Naive thymus-derived CD4-positive, alpha-beta T cell (primary cell): ENCODE results near the gene OR11G2. TPM values are rescaled to one million over a fixed set of nuclear protein-coding genes. Genes with fewer than 3 reads are reported as not detected.

Source experiments
- ATAC-seq: fragments of 150-1000 bp; cut with Tn5 transposase; 2 replicates; pipeline ENCODE4 v1.10.0; 2021; ENCODE audit warnings: mild to moderate bottlenecking, moderate library complexity
- CTCF ChIA-PET: fragments of 350-600 bp; sonication (Branson Sonifier 250); formaldehyde crosslinking; loops from one replicate; lab custom pipeline; 2021; ENCODE audit warnings: antibody characterized with exemption; lab: Charles Lee
- POLR2A ChIA-PET: fragments of 350-600 bp; sonication (Branson Sonifier 250); formaldehyde crosslinking; loops from one replicate; lab custom pipeline; 2021; ENCODE audit warnings: antibody characterized with exemption, inconsistent platforms; lab: Charles Lee
- DNase-seq, 9 donors: peaks; one replicate each; pipeline versions ENCODE4 v3.0.0 to v3.0.0-alpha.2; 2020 to 2022; ENCODE audit warnings: mixed read lengths in 1 of 9
- H3K27ac ChIP-seq: one replicate; pipeline ENCODE4 v1.7.0; 2013; ENCODE audit warnings: mild to moderate bottlenecking, low read depth, low read length, moderate library complexity
- H3K27me3 ChIP-seq, 2 donors: one replicate each; pipeline ENCODE4 v1.7.0; 2013; ENCODE audit warnings: low read length in 2 of 2, mild to moderate bottlenecking in 2 of 2, moderate library complexity in 2 of 2; ENCODE audit not compliant: control insufficient read depth in 2 of 2, insufficient read depth in 2 of 2
- H3K36me3 ChIP-seq, 3 experiments: 1 replicate in 2 of 3; 2 replicates in 1 of 3; pipeline ENCODE4 v1.7.0; 2013; ENCODE audit warnings: low read length in 3 of 3, mild to moderate bottlenecking in 3 of 3, moderate library complexity in 1 of 3; ENCODE audit not compliant: insufficient read depth in 3 of 3, control insufficient read depth in 2 of 3
- H3K4me1 ChIP-seq, 2 donors: one replicate each; pipeline ENCODE4 v1.7.0; 2013; ENCODE audit warnings: low read length in 2 of 2, mild to moderate bottlenecking in 2 of 2, moderate library complexity in 1 of 2; ENCODE audit not compliant: control insufficient read depth in 2 of 2, insufficient read depth in 2 of 2
- H3K4me3 ChIP-seq: 2 replicates; pipeline ENCODE4 v1.7.0; 2013; ENCODE audit warnings: mild to moderate bottlenecking, low read length
- H3K9me3 ChIP-seq, 3 experiments: 1 replicate in 2 of 3; 2 replicates in 1 of 3; pipeline ENCODE4 v1.7.0; 2013; ENCODE audit warnings: low read length in 3 of 3; ENCODE audit not compliant: control insufficient read depth in 2 of 3
- H3K27ac Mint-ChIP-seq, 9 donors: one replicate each; pipeline ENCODE4 v1.8.0; 2020 to 2022; ENCODE audit warnings: mixed read lengths in 9 of 9, mild to moderate bottlenecking in 8 of 9, moderate library complexity in 5 of 9, inconsistent platforms in 2 of 9
- H3K27me3 Mint-ChIP-seq, 5 donors: one replicate each; pipeline ENCODE4 v1.8.0; 2021 to 2022; ENCODE audit warnings: mixed read lengths in 5 of 5, mild to moderate bottlenecking in 1 of 5
- H3K36me3 Mint-ChIP-seq, 5 donors: one replicate each; pipeline ENCODE4 v1.8.0; 2020 to 2022; ENCODE audit warnings: mixed read lengths in 5 of 5, mild to moderate bottlenecking in 3 of 5, inconsistent platforms in 1 of 5
- H3K4me1 Mint-ChIP-seq, 7 donors: one replicate each; pipeline ENCODE4 v1.8.0; 2020 to 2022; ENCODE audit warnings: mixed read lengths in 7 of 7, mild to moderate bottlenecking in 3 of 7, inconsistent platforms in 1 of 7
- H3K4me3 Mint-ChIP-seq, 10 donors: one replicate each; pipeline ENCODE4 v1.8.0; 2020 to 2022; ENCODE audit warnings: mild to moderate bottlenecking in 10 of 10, mixed read lengths in 10 of 10, moderate library complexity in 6 of 10, inconsistent platforms in 2 of 10
- H3K9me3 Mint-ChIP-seq, 11 donors: one replicate each; pipeline ENCODE4 v1.8.0; 2020 to 2022; ENCODE audit warnings: mixed read lengths in 11 of 11, mild to moderate bottlenecking in 4 of 11, inconsistent platforms in 1 of 11, moderate library complexity in 1 of 11
- intact Hi-C, 2 donors: fragments of 100-400 bp; cut with micrococcal nuclease; formaldehyde crosslinking; loops; one replicate each; pipeline ENCODE4 v1.15.1; 2023
- polyA plus RNA-seq, 2 donors: library from polyadenylated mRNA; unstranded; fragments of 300-500 nt; fragmentation: Illumina TruSeq; gene quantifications; one replicate each; pipeline ENCODE4 v1.2.3, GENCODE V29; 2021
- total RNA-seq, 6 experiments: library from RNA in 5 of 6; stranded (reverse) in 5 of 6; gene quantifications; 1 replicate in 5 of 6; 2 replicates in 1 of 6; pipeline ENCODE4 v1.2.3 and lab custom pipeline; 2021 to 2026

The OR11G2 gene
- total and polyA plus RNA-seq, 7 experiments from 2014 or later = not detected

DNA sequence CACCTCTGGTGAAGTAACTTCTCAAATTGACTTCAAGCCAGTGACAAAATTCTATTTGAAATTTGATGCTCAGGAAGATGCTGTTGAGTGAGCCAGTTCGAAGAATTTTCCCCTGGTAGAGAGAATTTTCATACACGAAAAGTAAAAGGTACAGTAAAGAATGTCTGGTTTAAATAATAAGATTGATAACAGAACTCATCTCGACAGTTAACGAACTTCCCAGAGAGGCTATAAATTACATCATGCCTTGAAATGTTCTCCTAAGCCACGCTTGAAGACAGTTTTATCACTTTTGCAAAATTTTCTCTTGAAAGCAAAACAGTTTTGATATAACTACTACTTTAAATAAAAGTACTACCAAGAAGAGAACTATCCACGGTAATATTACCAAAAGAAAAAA lies 14.4 kb upstream of the OR11G2 start:
- DNase-seq (no peak), ATAC-seq (no peak)
- Mint-ChIP-seq H3K36me3 (no peaks in the 10 kb centered on the region), H3K27ac (no peak overlapping the region), H3K27me3 (peaks cover 0 to 26% (median 5%) of the 10 kb centered on the region in 5 donors), H3K4me1 (no peaks in the 10 kb centered on the region), H3K4me3 (no peak overlapping the region), H3K9me3 (peaks cover 0 to 5% (median 0%) of the 10 kb centered on the region in 11 donors)
- Histone ChIP-seq H3K4me3 (no peak overlapping the region), H3K27me3 (no peaks in the 10 kb centered on the region), H3K36me3 (no peaks in the 10 kb centered on the region), H3K9me3 (no peaks in the 10 kb centered on the region), H3K4me1 (no peaks in the 10 kb centered on the region), H3K27ac (no peak overlapping the region)
- intact Hi-C loops = no loop called here
- ChIA-PET CTCF (no interaction called here), POLR2A (no interaction called here)

DNA sequence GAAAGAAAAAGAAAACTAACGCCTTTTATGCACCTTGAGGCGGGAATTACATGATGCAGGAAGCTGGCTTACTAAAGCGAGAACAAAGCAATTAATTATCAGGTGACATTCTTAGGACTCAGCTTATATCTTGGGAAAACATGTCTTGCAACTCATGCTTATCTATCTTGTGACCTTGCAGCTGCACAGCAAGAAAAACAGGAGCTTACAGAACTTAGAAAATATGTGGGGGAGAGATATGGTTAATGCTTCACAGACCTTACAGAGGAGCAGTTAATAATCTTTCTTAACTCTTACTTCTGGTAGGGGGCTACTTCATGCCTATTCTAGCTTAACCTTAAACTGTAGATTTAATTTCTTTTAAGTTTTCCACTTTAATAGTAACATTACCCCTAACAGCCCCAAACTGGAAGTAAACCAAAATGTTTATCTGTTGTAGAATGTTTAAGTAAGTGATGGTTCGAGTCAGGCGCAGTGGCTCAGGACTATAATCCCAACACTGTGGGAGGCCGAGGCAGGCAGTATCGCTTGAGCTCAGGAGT lies 13.2 kb upstream of the OR11G2 start:
- no peaks in the 10 kb centered on the region for H3K9me3 ChIP-seq
- H3K9me3 Mint-ChIP-seq = peaks cover 0 to 5% (median 0%) of the 10 kb centered on the region in 11 donors
- CTCF ChIA-PET = no interaction called here
- H3K27ac Mint-ChIP-seq = peak overlapping the region in 1 of 9 donors; percentile 18
- H3K27me3 ChIP-seq = no peaks in the 10 kb centered on the region
- intact Hi-C loops = no loop called here
- H3K4me3 Mint-ChIP-seq = no peak overlapping the region
- H3K36me3 Mint-ChIP-seq = no peaks in the 10 kb centered on the region
- H3K4me3 ChIP-seq = no peak overlapping the region
- peaks cover 0 to 20% (median 8%) of the 10 kb centered on the region in 5 donors for H3K27me3 Mint-ChIP-seq
- H3K4me1 ChIP-seq = no peaks in the 10 kb centered on the region
- POLR2A ChIA-PET = no interaction called here
- no peak for DNase-seq
- H3K27ac ChIP-seq = no peak overlapping the region
- no peak for ATAC-seq
- no peaks in the 10 kb centered on the region for H3K4me1 Mint-ChIP-seq
- H3K36me3 ChIP-seq = no peaks in the 10 kb centered on the region

DNA sequence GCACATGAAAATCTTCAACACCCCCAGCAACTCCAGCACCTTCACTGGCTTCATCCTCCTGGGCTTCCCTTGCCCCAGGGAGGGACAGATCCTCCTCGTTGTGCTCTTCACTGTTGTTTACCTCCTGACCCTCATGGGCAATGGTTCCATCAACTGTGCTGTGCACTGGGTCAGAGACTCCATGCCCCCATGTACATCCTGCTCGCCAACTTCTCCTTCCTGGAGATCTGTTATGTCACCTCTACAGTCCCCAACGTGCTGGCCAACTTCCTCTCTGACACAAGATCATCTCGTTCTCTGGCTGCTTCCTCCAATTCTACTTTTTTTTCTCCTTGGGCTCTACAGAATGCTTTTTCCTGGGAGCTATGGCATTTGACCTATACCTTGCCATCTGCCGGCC lies 11.5 kb upstream of the OR11G2 start:
- no peaks in the 10 kb centered on the region for H3K36me3 ChIP-seq
- ChIA-PET POLR2A (no interaction called here), CTCF (no interaction called here)
- peak; percentile 58 for ATAC-seq
- peaks cover 0 to 14% (median 4%) of the 10 kb centered on the region in 5 donors for H3K27me3 Mint-ChIP-seq
- no peak overlapping the region for H3K27ac ChIP-seq
- H3K4me3 Mint-ChIP-seq = no peak overlapping the region
- H3K36me3 Mint-ChIP-seq = no peaks in the 10 kb centered on the region
- no peak for DNase-seq
- no peaks in the 10 kb centered on the region for H3K4me1 Mint-ChIP-seq
- peaks cover 0 to 5% (median 0%) of the 10 kb centered on the region in 11 donors for H3K9me3 Mint-ChIP-seq
- no peaks in the 10 kb centered on the region for H3K4me1 ChIP-seq
- H3K4me3 ChIP-seq = no peak overlapping the region
- H3K27ac Mint-ChIP-seq = no peak overlapping the region
- no peaks in the 10 kb centered on the region for H3K27me3 ChIP-seq
- intact Hi-C loops = no loop called here
- H3K9me3 ChIP-seq = no peaks in the 10 kb centered on the region

DNA sequence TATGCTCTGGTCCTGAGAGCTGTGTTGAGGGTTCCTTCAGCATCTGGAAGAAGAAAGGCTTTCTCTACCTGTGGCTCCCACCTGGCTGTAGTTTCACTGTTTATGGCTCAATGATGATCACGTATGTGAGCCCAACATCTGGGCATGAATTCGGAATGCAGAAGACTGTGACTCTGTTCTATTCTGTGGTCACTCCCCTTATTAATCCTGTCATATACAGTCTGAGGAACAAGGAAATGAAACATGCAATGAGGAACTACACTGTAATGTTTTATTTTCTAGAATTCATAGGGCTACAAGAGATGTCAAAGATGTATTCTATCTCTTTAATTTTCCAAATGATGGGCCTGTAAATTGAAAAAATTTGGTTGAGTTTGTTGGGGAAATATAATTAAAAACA lies 10.8 kb upstream of the OR11G2 start:
- H3K4me3 ChIP-seq = no peak overlapping the region
- no peaks in the 10 kb centered on the region for H3K36me3 ChIP-seq
- H3K27me3 ChIP-seq = no peaks in the 10 kb centered on the region
- intact Hi-C loops = no loop called here
- DNase-seq (no peak), ATAC-seq (peak; percentile 57)
- Mint-ChIP-seq H3K36me3 (no peaks in the 10 kb centered on the region), H3K27ac (no peak overlapping the region), H3K4me1 (no peaks in the 10 kb centered on the region), H3K9me3 (peaks cover 0 to 5% (median 0%) of the 10 kb centered on the region in 11 donors), H3K27me3 (peaks cover 0 to 13% (median 4%) of the 10 kb centered on the region in 5 donors), H3K4me3 (no peak overlapping the region)
- H3K4me1 ChIP-seq = no peaks in the 10 kb centered on the region
- CTCF ChIA-PET = no interaction called here
- H3K9me3 ChIP-seq = no peaks in the 10 kb centered on the region
- H3K27ac ChIP-seq = no peak overlapping the region
- POLR2A ChIA-PET = no interaction called here

DNA sequence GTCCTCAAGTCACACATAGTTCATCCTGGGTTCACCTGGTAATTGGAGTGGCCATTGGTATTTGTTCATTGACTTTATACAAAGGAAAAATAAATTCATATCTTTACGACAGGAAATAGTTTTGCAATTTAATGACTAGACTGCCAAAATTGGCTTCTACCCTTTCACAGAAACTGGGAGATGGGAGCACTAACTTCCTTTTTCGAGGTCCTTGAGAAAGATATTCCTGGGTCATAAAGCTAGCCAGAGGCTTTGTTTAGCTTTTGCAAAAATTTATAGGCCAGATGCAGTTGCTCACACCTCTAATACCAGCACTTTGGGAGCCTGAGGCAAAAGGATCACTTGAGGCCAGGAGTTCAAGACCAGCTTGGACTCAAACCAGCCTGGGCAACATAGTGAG lies 10.2 kb upstream of the OR11G2 start:
- intact Hi-C loops = no loop called here
- no peaks in the 10 kb centered on the region for H3K9me3 ChIP-seq
- DNase-seq (no peak), ATAC-seq (no peak)
- CTCF ChIA-PET = no interaction called here
- no peak overlapping the region for H3K4me3 Mint-ChIP-seq
- no peak overlapping the region for H3K4me3 ChIP-seq
- no peak overlapping the region for H3K27ac ChIP-seq
- H3K9me3 Mint-ChIP-seq = peaks cover 0 to 5% (median 0%) of the 10 kb centered on the region in 11 donors
- no peaks in the 10 kb centered on the region for H3K4me1 ChIP-seq
- no peaks in the 10 kb centered on the region for H3K36me3 Mint-ChIP-seq
- no peaks in the 10 kb centered on the region for H3K36me3 ChIP-seq
- peaks cover 0 to 10% (median 6%) of the 10 kb centered on the region in 5 donors for H3K27me3 Mint-ChIP-seq
- POLR2A ChIA-PET = no interaction called here
- H3K4me1 Mint-ChIP-seq = no peaks in the 10 kb centered on the region
- H3K27ac Mint-ChIP-seq = no peak overlapping the region
- H3K27me3 ChIP-seq = no peaks in the 10 kb centered on the region

DNA sequence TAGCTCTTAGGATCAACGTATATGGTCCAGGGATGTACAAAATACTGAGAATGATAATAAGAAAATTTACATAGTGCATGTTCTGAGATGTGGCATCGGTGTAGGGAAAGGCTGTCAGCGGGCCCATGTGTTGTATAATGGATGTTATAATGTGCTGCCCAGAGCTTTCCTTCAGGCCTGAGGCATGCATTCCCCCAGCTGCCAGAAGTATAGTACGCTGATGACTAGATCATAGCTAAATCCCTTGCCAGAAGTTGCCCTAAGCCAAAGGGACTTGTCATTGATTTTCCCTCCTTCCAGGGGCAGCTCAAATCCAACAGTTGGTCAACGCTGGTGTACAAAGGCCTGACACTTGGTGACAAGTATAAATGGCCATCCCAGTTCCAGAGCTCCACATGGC lies 6.5 kb upstream of the OR11G2 start:
- Mint-ChIP-seq H3K27ac (no peak overlapping the region), H3K9me3 (peaks cover 0 to 5% (median 0%) of the 10 kb centered on the region in 11 donors), H3K27me3 (peaks cover 0 to 13% (median 5%) of the 10 kb centered on the region in 5 donors), H3K36me3 (no peaks in the 10 kb centered on the region), H3K4me3 (no peak overlapping the region), H3K4me1 (no peaks in the 10 kb centered on the region)
- Histone ChIP-seq H3K4me1 (no peaks in the 10 kb centered on the region), H3K27me3 (no peaks in the 10 kb centered on the region), H3K27ac (no peak overlapping the region), H3K4me3 (no peak overlapping the region), H3K9me3 (no peaks in the 10 kb centered on the region), H3K36me3 (no peaks in the 10 kb centered on the region)
- ChIA-PET CTCF (no interaction called here), POLR2A (no interaction called here)
- intact Hi-C loops = no loop called here
- ATAC-seq = no peak
- no peak for DNase-seq

DNA sequence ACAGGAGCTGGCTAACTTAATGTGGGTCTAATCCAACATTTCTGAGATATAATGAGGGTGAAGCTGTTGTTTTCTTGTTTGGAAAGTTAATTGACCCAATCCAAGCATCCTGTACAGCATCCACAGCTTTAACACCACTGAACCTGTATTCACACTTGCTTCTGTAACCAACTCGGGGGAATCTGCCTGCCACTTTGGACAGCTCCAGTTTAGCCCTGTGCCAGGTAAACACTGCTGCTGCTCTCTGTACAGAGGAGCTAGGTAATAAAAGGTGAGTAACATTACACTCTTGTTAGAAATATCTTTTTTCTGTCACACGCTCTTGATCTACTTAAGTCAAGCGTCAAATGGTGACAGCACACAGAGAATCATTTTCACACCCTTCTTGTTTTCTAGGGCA lies 700 bp downstream of the OR11G2 start:
- ChIA-PET POLR2A (no interaction called here), CTCF (no interaction called here)
- intact Hi-C loops = no loop called here
- no peak overlapping the region for H3K27ac Mint-ChIP-seq
- no peak overlapping the region for H3K4me3 Mint-ChIP-seq
- no peak for ATAC-seq
- H3K9me3 Mint-ChIP-seq = no peaks in the 10 kb centered on the region
- Histone ChIP-seq H3K36me3 (no peaks in the 10 kb centered on the region), H3K9me3 (no peaks in the 10 kb centered on the region), H3K27ac (no peak overlapping the region), H3K4me3 (no peak overlapping the region), H3K4me1 (no peaks in the 10 kb centered on the region), H3K27me3 (no peaks in the 10 kb centered on the region)
- no peak for DNase-seq
- no peaks in the 10 kb centered on the region for H3K36me3 Mint-ChIP-seq
- peaks cover 0 to 8% (median 0%) of the 10 kb centered on the region in 5 donors for H3K27me3 Mint-ChIP-seq
- H3K4me1 Mint-ChIP-seq = peaks cover 0 to 2% (median 0%) of the 10 kb centered on the region in 7 donors
